Naive thymus-derived CD4-positive, alpha-beta T cell (primary cell): Measurements from ENCODE around the gene OTULINL. TPM values are rescaled to one million over a fixed set of nuclear protein-coding genes. Genes with fewer than 3 reads are reported as not detected.
A peak's percentile ranks its signal among the peaks of the same experiment; 100 is the strongest.

Experiments used
- ATAC-seq: fragments of 150-1000 bp; cut with Tn5 transposase; 2 replicates; pipeline ENCODE4 v1.10.0; 2021; ENCODE audit warnings: mild to moderate bottlenecking, moderate library complexity
- CTCF ChIA-PET: fragments of 350-600 bp; sonication (Branson Sonifier 250); formaldehyde crosslinking; loops from one replicate; lab custom pipeline; 2021; ENCODE audit warnings: antibody characterized with exemption; lab: Charles Lee
- POLR2A ChIA-PET: fragments of 350-600 bp; sonication (Branson Sonifier 250); formaldehyde crosslinking; loops from one replicate; lab custom pipeline; 2021; ENCODE audit warnings: antibody characterized with exemption, inconsistent platforms; lab: Charles Lee
- DNase-seq, 9 donors: peaks; one replicate each; pipeline versions ENCODE4 v3.0.0 to v3.0.0-alpha.2; 2020 to 2022; ENCODE audit warnings: mixed read lengths in 1 of 9
- H3K27ac ChIP-seq: one replicate; pipeline ENCODE4 v1.7.0; 2013; ENCODE audit warnings: mild to moderate bottlenecking, low read depth, low read length, moderate library complexity
- H3K27me3 ChIP-seq, 2 donors: one replicate each; pipeline ENCODE4 v1.7.0; 2013; ENCODE audit warnings: low read length in 2 of 2, mild to moderate bottlenecking in 2 of 2, moderate library complexity in 2 of 2; ENCODE audit not compliant: control insufficient read depth in 2 of 2, insufficient read depth in 2 of 2
- H3K36me3 ChIP-seq, 3 experiments: 1 replicate in 2 of 3; 2 replicates in 1 of 3; pipeline ENCODE4 v1.7.0; 2013; ENCODE audit warnings: low read length in 3 of 3, mild to moderate bottlenecking in 3 of 3, moderate library complexity in 1 of 3; ENCODE audit not compliant: insufficient read depth in 3 of 3, control insufficient read depth in 2 of 3
- H3K4me1 ChIP-seq, 2 donors: one replicate each; pipeline ENCODE4 v1.7.0; 2013; ENCODE audit warnings: low read length in 2 of 2, mild to moderate bottlenecking in 2 of 2, moderate library complexity in 1 of 2; ENCODE audit not compliant: control insufficient read depth in 2 of 2, insufficient read depth in 2 of 2
- H3K4me3 ChIP-seq: 2 replicates; pipeline ENCODE4 v1.7.0; 2013; ENCODE audit warnings: mild to moderate bottlenecking, low read length
- H3K9me3 ChIP-seq, 3 experiments: 1 replicate in 2 of 3; 2 replicates in 1 of 3; pipeline ENCODE4 v1.7.0; 2013; ENCODE audit warnings: low read length in 3 of 3; ENCODE audit not compliant: control insufficient read depth in 2 of 3
- H3K27ac Mint-ChIP-seq, 9 donors: one replicate each; pipeline ENCODE4 v1.8.0; 2020 to 2022; ENCODE audit warnings: mixed read lengths in 9 of 9, mild to moderate bottlenecking in 8 of 9, moderate library complexity in 5 of 9, inconsistent platforms in 2 of 9
- H3K27me3 Mint-ChIP-seq, 5 donors: one replicate each; pipeline ENCODE4 v1.8.0; 2021 to 2022; ENCODE audit warnings: mixed read lengths in 5 of 5, mild to moderate bottlenecking in 1 of 5
- H3K36me3 Mint-ChIP-seq, 5 donors: one replicate each; pipeline ENCODE4 v1.8.0; 2020 to 2022; ENCODE audit warnings: mixed read lengths in 5 of 5, mild to moderate bottlenecking in 3 of 5, inconsistent platforms in 1 of 5
- H3K4me1 Mint-ChIP-seq, 7 donors: one replicate each; pipeline ENCODE4 v1.8.0; 2020 to 2022; ENCODE audit warnings: mixed read lengths in 7 of 7, mild to moderate bottlenecking in 3 of 7, inconsistent platforms in 1 of 7
- H3K4me3 Mint-ChIP-seq, 10 donors: one replicate each; pipeline ENCODE4 v1.8.0; 2020 to 2022; ENCODE audit warnings: mild to moderate bottlenecking in 10 of 10, mixed read lengths in 10 of 10, moderate library complexity in 6 of 10, inconsistent platforms in 2 of 10
- H3K9me3 Mint-ChIP-seq, 11 donors: one replicate each; pipeline ENCODE4 v1.8.0; 2020 to 2022; ENCODE audit warnings: mixed read lengths in 11 of 11, mild to moderate bottlenecking in 4 of 11, inconsistent platforms in 1 of 11, moderate library complexity in 1 of 11
- intact Hi-C, 2 donors: fragments of 100-400 bp; cut with micrococcal nuclease; formaldehyde crosslinking; loops; one replicate each; pipeline ENCODE4 v1.15.1; 2023
- polyA plus RNA-seq, 2 donors: library from polyadenylated mRNA; unstranded; fragments of 300-500 nt; fragmentation: Illumina TruSeq; gene quantifications; one replicate each; pipeline ENCODE4 v1.2.3, GENCODE V29; 2021
- total RNA-seq, 6 experiments: library from RNA in 5 of 6; stranded (reverse) in 5 of 6; gene quantifications; 1 replicate in 5 of 6; 2 replicates in 1 of 6; pipeline ENCODE4 v1.2.3 and lab custom pipeline; 2021 to 2026

The OTULINL gene
- total and polyA plus RNA-seq, 7 experiments from 2014 or later: 25.7 to 44.7 (median 31.9) TPM

DNA sequence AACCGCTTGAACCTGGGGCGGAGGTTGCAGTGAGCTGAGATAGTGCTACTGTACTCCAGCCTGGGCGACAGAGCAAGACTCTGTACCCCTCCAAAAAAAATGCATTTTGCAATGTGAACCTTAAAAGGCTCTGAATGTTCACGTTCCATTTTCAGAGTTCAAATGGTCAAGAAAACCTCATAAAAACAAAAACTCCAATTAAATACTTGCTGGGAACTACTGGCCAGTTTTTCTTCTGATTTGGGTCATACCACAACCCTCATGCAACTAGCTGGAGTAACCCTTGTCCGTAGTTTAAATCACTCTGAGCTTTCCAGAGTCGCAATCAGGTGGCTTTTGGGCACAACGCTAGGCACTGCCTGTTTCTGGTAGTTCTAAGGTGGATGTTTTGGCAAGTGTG is 2.3 kb upstream of the OTULINL start:
- intact Hi-C loops: no loop called here
- ATAC-seq (no peak), DNase-seq (no peak)
- Histone ChIP-seq H3K4me3 (no peak overlapping the region), H3K27ac (no peak overlapping the region), H3K4me1 (peaks cover 18% of the 10 kb centered on the region in 2 donors), H3K9me3 (no peaks in the 10 kb centered on the region), H3K36me3 (no peaks in the 10 kb centered on the region), H3K27me3 (no peaks in the 10 kb centered on the region)
- ChIA-PET POLR2A (interaction anchor here (0.8 to 1.4 kb wide), 2 partner anchors 12 to 13 kb away, joined by 3 read pairs; no protein-coding TSS in a partner anchor), CTCF (no interaction called here)
- Mint-ChIP-seq H3K27ac (no peak overlapping the region), H3K4me3 (no peak overlapping the region), H3K9me3 (no peaks in the 10 kb centered on the region), H3K27me3 (peaks cover 0 to 27% (median 0%) of the 10 kb centered on the region in 5 donors), H3K4me1 (peaks cover 14 to 29% (median 23%) of the 10 kb centered on the region in 7 donors), H3K36me3 (peaks cover 0 to 2% (median 0%) of the 10 kb centered on the region in 5 donors)

GRCh38 chr5:14579731-14580397 is 1.7 kb upstream of the OTULINL start:
- Histone ChIP-seq H3K4me3 (no peak overlapping the region), H3K36me3 (no peaks in the 10 kb centered on the region), H3K9me3 (no peaks in the 10 kb centered on the region), H3K27ac (no peak overlapping the region), H3K27me3 (no peaks in the 10 kb centered on the region), H3K4me1 (peaks cover 21 to 24% of the 10 kb centered on the region in 2 donors)
- peaks cover 0 to 8% (median 3%) of the 10 kb centered on the region in 5 donors for H3K36me3 Mint-ChIP-seq
- DNase-seq (no peak), ATAC-seq (no peak)
- peaks cover 0 to 1% (median 0%) of the 10 kb centered on the region in 11 donors for H3K9me3 Mint-ChIP-seq
- ChIA-PET CTCF (no interaction called here), POLR2A (interaction anchor here (0.8 to 1.4 kb wide), 2 partner anchors 11 to 13 kb away, joined by 3 read pairs; no protein-coding TSS in a partner anchor)
- peaks cover 20 to 36% (median 29%) of the 10 kb centered on the region in 7 donors for H3K4me1 Mint-ChIP-seq
- no peak overlapping the region for H3K27ac Mint-ChIP-seq
- peak overlapping the region in 3 of 10 donors; percentile 56 to 83 (median 72) for H3K4me3 Mint-ChIP-seq
- intact Hi-C loops: loop anchor here (2.0 to 5.0 kb wide), 6 partner anchors 47 to 438 kb away; partner anchors contain the start of genes ANKH (in 2 of the 2) and TRIO (in 1 of the 2)
- H3K27me3 Mint-ChIP-seq: peaks cover 0 to 27% (median 0%) of the 10 kb centered on the region in 5 donors

- Mint-ChIP-seq H3K4me1 (peaks cover 23 to 42% (median 35%) of the 10 kb centered on the region in 7 donors), H3K36me3 (peaks cover 0 to 11% (median 3%) of the 10 kb centered on the region in 5 donors), H3K27me3 (peaks cover 0 to 27% (median 0%) of the 10 kb centered on the region in 5 donors), H3K4me3 (peak overlapping the region; percentile 50 to 88 (median 76)), H3K27ac (peak overlapping the region in 8 of 9 donors; percentile 0 to 58 (median 23)), H3K9me3 (peaks cover 0 to 1% (median 0%) of the 10 kb centered on the region in 11 donors)
- H3K27me3 ChIP-seq: no peaks in the 10 kb centered on the region
- peaks cover 24 to 27% of the 10 kb centered on the region in 2 donors for H3K4me1 ChIP-seq
- H3K27ac ChIP-seq: no peak overlapping the region
- intact Hi-C loops: loop anchor here (1.0 to 5.0 kb wide), 9 partner anchors 47 to 1885 kb away; partner anchors contain the start of genes ANKH (in 2 of the 2), OTULIN (in 1 of the 2), TRIO (in 1 of the 2) and ZNF622 (in 1 of the 2)
- POLR2A ChIA-PET: interaction anchor here (3.9 kb wide), 1 partner anchor 12 kb away, joined by 65 read pairs; no protein-coding TSS in a partner anchor
- CTCF ChIA-PET: no interaction called here
- no peaks in the 10 kb centered on the region for H3K9me3 ChIP-seq
- DNase-seq (no peak), ATAC-seq (no peak)
- H3K36me3 ChIP-seq: no peaks in the 10 kb centered on the region
- no peak overlapping the region for H3K4me3 ChIP-seq
These were observed 1.1 kb upstream of the OTULINL start for GRCh38 chr5:14580398-14581034.

GRCh38 chr5:14581891-14582796 is 552 bp downstream of the OTULINL start:
- H3K9me3 Mint-ChIP-seq: peaks cover 0 to 1% (median 0%) of the 10 kb centered on the region in 11 donors
- no peaks in the 10 kb centered on the region for H3K9me3 ChIP-seq
- H3K4me3 ChIP-seq: peak overlapping the region; percentile 82
- peaks cover 0 to 20% (median 3%) of the 10 kb centered on the region in 5 donors for H3K36me3 Mint-ChIP-seq
- CTCF ChIA-PET: interaction anchor here (0.7 to 2.5 kb wide), 8 partner anchors 11 to 187 kb away, joined by 3 to 13 read pairs (median 4); no protein-coding TSS in a partner anchor
- peak overlapping the region; percentile 75 for H3K27ac ChIP-seq
- POLR2A ChIA-PET: interaction anchor here (0.6 to 3.9 kb wide), 10 partner anchors 8 to 386 kb away, joined by 3 to 65 read pairs (median 5); no protein-coding TSS in a partner anchor
- H3K4me3 Mint-ChIP-seq: peak overlapping the region; percentile 83 to 91 (median 88)
- ATAC-seq (peak; percentile 90), DNase-seq (peak; percentile 73 to 88 (median 83))
- H3K27ac Mint-ChIP-seq: peak overlapping the region; percentile 78 to 96 (median 89)
- intact Hi-C loops: loop anchor here (1.0 to 5.0 kb wide), 14 partner anchors 13 to 1883 kb away; partner anchors contain the start of genes ANKH (in 2 of the 2), OTULIN (in 2 of the 2), TRIO (in 2 of the 2) and ZNF622 (in 1 of the 2)
- peaks cover 24 to 27% of the 10 kb centered on the region in 2 donors for H3K4me1 ChIP-seq
- peaks cover 37 to 58% (median 52%) of the 10 kb centered on the region in 7 donors for H3K4me1 Mint-ChIP-seq
- H3K27me3 Mint-ChIP-seq: peaks cover 0 to 27% (median 0%) of the 10 kb centered on the region in 5 donors
- H3K36me3 ChIP-seq: no peaks in the 10 kb centered on the region
- no peaks in the 10 kb centered on the region for H3K27me3 ChIP-seq

- Mint-ChIP-seq H3K27me3 (peaks cover 0 to 27% (median 0%) of the 10 kb centered on the region in 5 donors), H3K4me1 (peaks cover 42 to 65% (median 58%) of the 10 kb centered on the region in 7 donors), H3K9me3 (peaks cover 0 to 1% (median 0%) of the 10 kb centered on the region in 11 donors), H3K36me3 (peaks cover 0 to 21% (median 3%) of the 10 kb centered on the region in 5 donors), H3K4me3 (peak overlapping the region; percentile 83 to 91 (median 88)), H3K27ac (peak overlapping the region; percentile 65 to 96 (median 82))
- H3K4me1 ChIP-seq: peaks cover 24 to 27% of the 10 kb centered on the region in 2 donors
- H3K9me3 ChIP-seq: no peaks in the 10 kb centered on the region
- DNase-seq (no peak), ATAC-seq (no peak)
- no peaks in the 10 kb centered on the region for H3K27me3 ChIP-seq
- CTCF ChIA-PET: interaction anchor here (0.7 to 2.5 kb wide), 7 partner anchors 10 to 188 kb away, joined by 3 to 13 read pairs (median 4); no protein-coding TSS in a partner anchor
- H3K4me3 ChIP-seq: peak overlapping the region; percentile 82
- POLR2A ChIA-PET: interaction anchor here (0.6 to 3.9 kb wide), 8 partner anchors 9 to 287 kb away, joined by 3 to 65 read pairs (median 5); no protein-coding TSS in a partner anchor
- intact Hi-C loops: loop anchor here (1.0 to 5.0 kb wide), 10 partner anchors 13 to 440 kb away; partner anchors contain the start of genes ANKH (in 2 of the 2), TRIO (in 2 of the 2) and OTULIN (in 1 of the 2)
- H3K36me3 ChIP-seq: no peaks in the 10 kb centered on the region
- H3K27ac ChIP-seq: peak overlapping the region; percentile 75
These were observed 1.2 kb downstream of the OTULINL start for GRCh38 chr5:14582797-14583137.
